DOHH2 (cell line): ENCODE results near the gene MOV10L1.
A peak's percentile ranks its signal among the peaks of the same experiment; 100 is the strongest.

ENCODE experiments used
- H3F3A ChIP-seq: fragments of 200-600 bp; sonication (generic), shearing (Covaris generic); 2 replicates; pipeline ENCODE4 v1.6.0; 2016; ENCODE audit warnings: antibody characterized with exemption, mild to moderate bottlenecking; ENCODE audit not compliant: control insufficient read depth, insufficient read depth
- H3K27ac ChIP-seq: fragments of 200-600 bp; sonication (generic); 2 replicates; pipeline ENCODE4 v1.5.1; 2014; ENCODE audit warnings: low read depth, mild to moderate bottlenecking, low read length, moderate library complexity
- H3K27me3 ChIP-seq: fragments of 200-600 bp; sonication (generic); 2 replicates; pipeline ENCODE4 v1.6.1; 2014; ENCODE audit warnings: mild to moderate bottlenecking, low read length, mixed read lengths; ENCODE audit not compliant: control insufficient read depth
- H3K36me3 ChIP-seq: fragments of 200-600 bp; sonication (generic); 2 replicates; pipeline ENCODE4 v1.6.1; 2014; ENCODE audit warnings: mild to moderate bottlenecking, low read length, moderate library complexity, mixed read lengths; ENCODE audit not compliant: control insufficient read depth
- H3K4me1 ChIP-seq: fragments of 200-600 bp; sonication (generic); 2 replicates; pipeline ENCODE4 v1.6.1; 2014; ENCODE audit warnings: mild to moderate bottlenecking, low read length, mixed read lengths; ENCODE audit not compliant: control insufficient read depth
- H3K4me2 ChIP-seq: fragments of 200-600 bp; sonication (generic); 2 replicates; pipeline ENCODE4 v1.6.0; 2014; ENCODE audit warnings: mild to moderate bottlenecking, low read length, moderate library complexity
- H3K4me3 ChIP-seq: fragments of 200-600 bp; sonication (generic); 2 replicates; pipeline ENCODE4 v1.5.1; 2014; ENCODE audit warnings: mild to moderate bottlenecking, low read length, mixed read lengths
- H3K79me2 ChIP-seq: fragments of 200-600 bp; sonication (generic); 2 replicates; pipeline ENCODE4 v1.6.1; 2014; ENCODE audit warnings: mild to moderate bottlenecking, low read length, mixed read lengths; ENCODE audit not compliant: control insufficient read depth
- H3K9me2 ChIP-seq: fragments of 200-600 bp; sonication (generic); replicated peaks from 2 replicates; pipeline ENCODE4 v1.6.1; 2014; ENCODE audit warnings: mild to moderate bottlenecking, low read length, mixed read lengths; ENCODE audit not compliant: control insufficient read depth
- H3K9me3 ChIP-seq: fragments of 200-600 bp; sonication (generic); 2 replicates; pipeline ENCODE4 v1.6.1; 2014; ENCODE audit warnings: antibody characterized with exemption, low read length, mixed read lengths; ENCODE audit not compliant: control insufficient read depth, insufficient read depth
- H4K20me1 ChIP-seq: fragments of 200-600 bp; sonication (generic); 2 replicates; pipeline ENCODE4 v1.6.0; 2014; ENCODE audit warnings: low read depth, mild to moderate bottlenecking, antibody characterized with exemption, low read length, moderate library complexity; ENCODE audit not compliant: control insufficient read depth, insufficient read depth
- EZH2phosphoT487 ChIP-seq: fragments of 200-600 bp; sonication (generic); IDR thresholded peaks from 2 replicates; pipeline ENCODE4 v1.6.1; 2017; ENCODE audit warnings: borderline replicate concordance, mild to moderate bottlenecking, antibody characterized with exemption, low read length, moderate library complexity, mixed read lengths
- TF ChIP-seq, protein P1 (sequence below): fragments of 200-600 bp; sonication (generic); IDR thresholded peaks from one replicate; pipeline ENCODE4 v1.5.1; 2014; ENCODE audit warnings: antibody characterized with exemption, mild to moderate bottlenecking, low read depth, low read length; ENCODE audit not compliant: poor library complexity, severe bottlenecking

Gene MOV10L1

DNA sequence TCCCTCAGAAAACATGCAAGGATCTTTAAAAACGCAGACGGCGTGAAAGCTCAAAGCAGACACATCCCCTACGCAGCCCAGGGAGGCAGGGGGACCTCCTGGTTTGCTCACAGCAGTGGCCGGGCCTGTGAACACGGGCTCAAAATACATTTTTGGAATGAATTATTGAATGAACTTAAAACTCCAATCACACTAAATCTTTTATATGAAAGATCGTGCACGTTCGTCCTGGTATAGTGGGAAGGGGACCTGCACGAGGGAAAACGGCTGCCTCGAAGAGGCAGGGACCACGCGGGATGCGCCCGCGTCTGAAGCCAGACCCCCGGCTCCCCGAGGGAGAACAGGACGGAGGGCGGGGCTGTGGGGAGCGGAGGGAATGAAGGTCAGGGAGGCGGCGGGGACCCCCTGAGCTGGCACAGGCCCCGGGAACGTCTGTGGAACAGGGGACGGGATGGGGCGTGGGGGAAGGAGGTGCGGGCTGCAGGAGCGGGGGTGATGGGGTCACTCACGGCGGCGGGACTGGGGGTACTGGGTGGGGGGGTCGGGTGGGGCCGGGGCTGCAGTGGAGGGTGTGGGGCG is 79.5 kb downstream of the MOV10L1 start:
- Histone ChIP-seq H3K9me3 (no peaks in the 10 kb centered on the region; the same call in 1 of the 2 replicates), H3K79me2 (no peaks in the 10 kb centered on the region), H3K27ac (no peak overlapping the region), H3K9me2 (no peaks in the 10 kb centered on the region), H3F3A (peaks cover 3% of the 10 kb centered on the region; the same call in 1 of the 2 replicates), H3K4me2 (no peak overlapping the region), H3K36me3 (no peaks in the 10 kb centered on the region), H3K4me3 (no peak overlapping the region), H3K27me3 (peaks cover 19% of the 10 kb centered on the region), H4K20me1 (no peaks in the 10 kb centered on the region), H3K4me1 (peaks cover 14% of the 10 kb centered on the region)
- TF ChIP-seq EZH2phosphoT487, result peak; percentile 75; the same call in 1 of the 2 replicates
- TF ChIP-seq, protein P1, sequence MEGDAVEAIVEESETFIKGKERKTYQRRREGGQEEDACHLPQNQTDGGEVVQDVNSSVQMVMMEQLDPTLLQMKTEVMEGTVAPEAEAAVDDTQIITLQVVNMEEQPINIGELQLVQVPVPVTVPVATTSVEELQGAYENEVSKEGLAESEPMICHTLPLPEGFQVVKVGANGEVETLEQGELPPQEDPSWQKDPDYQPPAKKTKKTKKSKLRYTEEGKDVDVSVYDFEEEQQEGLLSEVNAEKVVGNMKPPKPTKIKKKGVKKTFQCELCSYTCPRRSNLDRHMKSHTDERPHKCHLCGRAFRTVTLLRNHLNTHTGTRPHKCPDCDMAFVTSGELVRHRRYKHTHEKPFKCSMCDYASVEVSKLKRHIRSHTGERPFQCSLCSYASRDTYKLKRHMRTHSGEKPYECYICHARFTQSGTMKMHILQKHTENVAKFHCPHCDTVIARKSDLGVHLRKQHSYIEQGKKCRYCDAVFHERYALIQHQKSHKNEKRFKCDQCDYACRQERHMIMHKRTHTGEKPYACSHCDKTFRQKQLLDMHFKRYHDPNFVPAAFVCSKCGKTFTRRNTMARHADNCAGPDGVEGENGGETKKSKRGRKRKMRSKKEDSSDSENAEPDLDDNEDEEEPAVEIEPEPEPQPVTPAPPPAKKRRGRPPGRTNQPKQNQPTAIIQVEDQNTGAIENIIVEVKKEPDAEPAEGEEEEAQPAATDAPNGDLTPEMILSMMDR, result no peak

DNA sequence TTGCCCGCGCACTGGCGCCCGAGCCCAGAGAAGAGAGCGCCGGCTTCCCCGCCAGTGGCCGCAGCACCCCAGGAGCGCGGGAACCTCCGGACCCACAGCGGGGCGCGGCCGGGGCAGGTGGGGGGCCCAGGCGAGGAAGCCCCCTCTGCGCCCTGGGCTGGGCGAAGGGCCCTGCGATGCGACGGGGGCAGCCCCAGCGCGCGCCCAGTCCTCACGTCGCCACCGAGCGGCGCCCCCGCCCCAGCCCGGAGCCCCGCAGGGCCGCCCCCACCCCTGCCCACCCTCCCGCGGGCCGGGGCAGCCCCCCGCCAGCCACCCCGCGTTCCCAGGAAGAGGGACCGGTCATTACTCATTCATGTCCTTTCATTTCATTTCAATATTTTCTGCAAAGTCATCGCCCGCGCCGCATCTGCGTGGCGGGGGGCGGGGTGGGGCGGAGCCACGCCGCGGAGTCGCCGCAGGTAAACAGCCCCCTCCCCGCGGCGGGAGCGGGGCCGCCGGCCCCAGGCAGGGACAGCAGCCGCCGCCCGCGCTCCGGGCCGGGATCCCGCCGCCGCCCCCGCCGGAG is 80.1 kb downstream of the MOV10L1 start:
- H3K4me2 ChIP-seq, result no peak overlapping the region

DNA sequence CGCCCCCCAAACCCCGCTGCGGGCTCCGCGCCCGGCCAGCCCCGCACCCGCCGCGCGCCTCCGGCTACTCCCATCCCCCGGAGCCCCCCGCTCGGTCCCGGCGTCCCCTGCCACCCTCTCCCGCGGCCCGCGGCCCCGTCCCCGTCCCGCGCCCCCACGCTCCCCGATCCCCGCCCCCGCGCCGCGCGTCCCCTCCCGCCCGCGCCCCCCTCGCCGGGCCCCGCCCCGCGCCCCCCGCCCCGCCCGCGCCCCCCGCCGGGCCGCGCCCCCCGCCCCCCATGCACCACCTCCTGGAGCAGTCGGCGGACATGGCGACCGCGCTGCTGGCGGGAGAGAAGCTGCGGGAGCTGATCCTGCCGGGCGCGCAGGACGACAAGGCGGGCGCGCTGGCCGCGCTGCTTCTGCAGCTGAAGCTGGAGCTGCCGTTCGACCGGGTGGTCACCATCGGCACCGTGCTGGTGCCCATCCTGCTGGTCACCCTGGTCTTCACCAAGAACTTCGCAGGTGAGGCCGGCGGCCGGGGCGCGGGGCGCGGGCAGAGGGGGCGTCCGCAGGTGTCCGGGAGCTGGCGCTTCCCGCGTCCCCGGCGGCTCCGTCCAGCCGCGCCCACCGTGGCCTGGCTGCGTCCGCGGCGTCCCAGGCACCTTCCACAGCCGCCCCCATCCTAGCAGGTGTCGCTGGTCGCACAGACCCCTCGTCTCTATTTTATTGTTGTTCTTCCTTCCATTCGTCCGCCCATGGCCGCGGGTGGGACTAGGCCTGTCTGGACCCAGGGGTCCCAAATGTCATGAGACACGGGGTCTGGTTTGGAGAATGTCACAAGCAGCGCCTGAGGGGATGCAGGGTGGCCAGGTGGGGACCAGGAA is 80.9 kb downstream of the MOV10L1 start, which contains the start of gene PANX2:
PANX2 (plus strand) TSS at position 279 of the 866 bp plus-strand sequence; CDS start at position 279, 0 bp downstream.
- peaks cover 14% of the 10 kb centered on the region for H3K4me1 ChIP-seq
- no peak within 1 kb of the TSS for H3K4me3 ChIP-seq
- no peak within 1 kb of the TSS for H3K4me2 ChIP-seq
- peaks cover 19% of the 10 kb centered on the region for H3K27me3 ChIP-seq
- no peaks in the 10 kb centered on the region for H3K9me2 ChIP-seq
- H3K27ac ChIP-seq, result no peak within 1 kb of the TSS
- no peaks in the 10 kb centered on the region; the same call in 1 of the 2 replicates for H3K9me3 ChIP-seq
- H3K79me2 ChIP-seq, result no peaks in the 10 kb centered on the region
- H3K36me3 ChIP-seq, result no peaks in the 10 kb centered on the region
- no peaks in the 10 kb centered on the region for H4K20me1 ChIP-seq
- H3F3A ChIP-seq, result peaks cover 3% of the 10 kb centered on the region; the same call in 1 of the 2 replicates
- TF ChIP-seq, protein P1, result no peak
- TF ChIP-seq EZH2phosphoT487, result no peak

More for the DNA sequence above, 80.1 kb downstream of the MOV10L1 start:
- no peak overlapping the region for H3K4me3 ChIP-seq
- H3K9me3 ChIP-seq, result no peaks in the 10 kb centered on the region; the same call in 1 of the 2 replicates
- peaks cover 3% of the 10 kb centered on the region; the same call in 1 of the 2 replicates for H3F3A ChIP-seq
- peaks cover 14% of the 10 kb centered on the region for H3K4me1 ChIP-seq
- H3K27ac ChIP-seq, result no peak overlapping the region
- no peak for TF ChIP-seq EZH2phosphoT487
- TF ChIP-seq, protein P1, result no peak
- H3K36me3 ChIP-seq, result no peaks in the 10 kb centered on the region
- H3K9me2 ChIP-seq, result no peaks in the 10 kb centered on the region
- no peaks in the 10 kb centered on the region for H4K20me1 ChIP-seq
- peaks cover 19% of the 10 kb centered on the region for H3K27me3 ChIP-seq
- H3K79me2 ChIP-seq, result no peaks in the 10 kb centered on the region
